Osteocyte (in vitro differentiated cells): Measurements from ENCODE around the gene NOS3. TPM values are rescaled to one million over a fixed set of nuclear protein-coding genes. Genes with fewer than 3 reads are reported as not detected.

Source experiments
- DNase-seq: peaks from one replicate; pipeline ENCODE4 v3.0.0; 2021; ENCODE audit warnings: mixed read lengths; ENCODE audit not compliant: unreplicated experiment; ENCODE audit errors: extremely low spot score
- H3K27ac Mint-ChIP-seq: one replicate; pipeline ENCODE4 v1.8.0; 2021; ENCODE audit warnings: mild to moderate bottlenecking, mixed read lengths; ENCODE audit not compliant: unreplicated experiment
- H3K27me3 Mint-ChIP-seq: one replicate; pipeline ENCODE4 v1.8.0; 2021; ENCODE audit warnings: mixed read lengths; ENCODE audit not compliant: unreplicated experiment
- H3K36me3 Mint-ChIP-seq: one replicate; pipeline ENCODE4 v1.8.0; 2021; ENCODE audit warnings: mixed read lengths; ENCODE audit not compliant: unreplicated experiment
- H3K4me1 Mint-ChIP-seq: one replicate; pipeline ENCODE4 v1.8.0; 2021; ENCODE audit warnings: mixed read lengths; ENCODE audit not compliant: unreplicated experiment
- H3K4me3 Mint-ChIP-seq: one replicate; pipeline ENCODE4 v1.8.0; 2021; ENCODE audit warnings: mild to moderate bottlenecking, moderate library complexity, mixed read lengths; ENCODE audit not compliant: unreplicated experiment
- H3K9me3 Mint-ChIP-seq: one replicate; pipeline ENCODE4 v1.8.0; 2021; ENCODE audit warnings: mixed read lengths; ENCODE audit not compliant: unreplicated experiment
- long read RNA-seq: library from polyadenylated mRNA; unstranded; transcript quantifications from one replicate; pipeline ENCODE4 v2.0.0, GENCODE V29; 2021
- total RNA-seq: library from RNA; stranded (reverse); gene quantifications from 2 replicates; pipeline ENCODE4 v1.2.1, GENCODE V29; 2021
- TF ChIP-seq, protein P1 (sequence below): fragments of 200-600 bp; sonication (generic); IDR thresholded peaks from 2 replicates; pipeline ENCODE4 v1.5.0; 2021; ENCODE audit warnings: antibody characterized with exemption, mild to moderate bottlenecking, moderate library complexity

The NOS3 gene
- 0.73 TPM in 1 of 2 replicates, not detected in the other for total RNA-seq
- long read RNA-seq: 0 reads

DNA sequence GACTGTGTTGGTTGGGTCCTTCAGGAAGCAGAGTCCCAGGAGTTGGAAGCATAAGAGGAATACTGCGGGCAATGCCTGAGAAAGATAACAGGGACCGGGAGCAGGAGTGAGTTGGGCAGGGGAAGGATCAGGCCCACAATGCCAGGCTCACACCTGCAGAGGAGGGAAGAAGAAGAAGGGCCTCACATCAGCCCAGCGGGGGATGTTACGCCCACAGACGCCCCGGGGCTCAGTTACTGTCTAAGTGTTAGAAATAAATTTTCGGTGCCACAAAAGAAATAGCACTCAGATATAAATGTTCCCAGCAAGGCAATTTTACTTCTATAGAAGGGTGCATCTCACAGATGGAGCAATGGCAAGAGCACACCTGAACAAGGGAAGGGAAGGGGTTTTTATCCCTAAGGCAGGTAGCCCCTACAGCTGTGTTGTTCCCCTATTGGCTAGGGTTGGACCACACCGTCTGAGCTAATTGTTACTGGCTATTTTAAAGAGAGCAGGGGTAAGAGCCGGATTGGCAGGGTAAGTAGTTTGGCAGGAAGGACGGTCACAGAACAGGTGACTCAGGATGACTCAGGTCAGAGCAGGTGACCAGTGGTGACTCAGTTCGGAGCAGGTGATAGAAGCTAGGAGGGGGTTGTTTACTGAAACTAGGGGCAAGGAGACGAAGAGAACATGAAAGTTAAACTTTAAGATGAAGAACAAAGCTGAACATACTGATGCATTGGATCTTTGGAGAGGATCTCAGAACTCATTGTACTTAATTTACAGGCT, at the start of gene NOS3:
TSS of gene NOS3 (plus strand) at position 602 of the 771 bp plus-strand sequence. CDS start 2,787 bp downstream, outside the sequence.
- Mint-ChIP-seq H3K4me1 (peaks cover 12% of the 10 kb centered on the region), H3K27ac (no peak within 1 kb of the TSS), H3K9me3 (peaks cover 8% of the 10 kb centered on the region), H3K36me3 (no peaks in the 10 kb centered on the region), H3K27me3 (peaks cover 2% of the 10 kb centered on the region), H3K4me3 (no peak within 1 kb of the TSS)
- no peak for DNase-seq
- TF ChIP-seq, protein P1, sequence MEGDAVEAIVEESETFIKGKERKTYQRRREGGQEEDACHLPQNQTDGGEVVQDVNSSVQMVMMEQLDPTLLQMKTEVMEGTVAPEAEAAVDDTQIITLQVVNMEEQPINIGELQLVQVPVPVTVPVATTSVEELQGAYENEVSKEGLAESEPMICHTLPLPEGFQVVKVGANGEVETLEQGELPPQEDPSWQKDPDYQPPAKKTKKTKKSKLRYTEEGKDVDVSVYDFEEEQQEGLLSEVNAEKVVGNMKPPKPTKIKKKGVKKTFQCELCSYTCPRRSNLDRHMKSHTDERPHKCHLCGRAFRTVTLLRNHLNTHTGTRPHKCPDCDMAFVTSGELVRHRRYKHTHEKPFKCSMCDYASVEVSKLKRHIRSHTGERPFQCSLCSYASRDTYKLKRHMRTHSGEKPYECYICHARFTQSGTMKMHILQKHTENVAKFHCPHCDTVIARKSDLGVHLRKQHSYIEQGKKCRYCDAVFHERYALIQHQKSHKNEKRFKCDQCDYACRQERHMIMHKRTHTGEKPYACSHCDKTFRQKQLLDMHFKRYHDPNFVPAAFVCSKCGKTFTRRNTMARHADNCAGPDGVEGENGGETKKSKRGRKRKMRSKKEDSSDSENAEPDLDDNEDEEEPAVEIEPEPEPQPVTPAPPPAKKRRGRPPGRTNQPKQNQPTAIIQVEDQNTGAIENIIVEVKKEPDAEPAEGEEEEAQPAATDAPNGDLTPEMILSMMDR: no peak

DNA sequence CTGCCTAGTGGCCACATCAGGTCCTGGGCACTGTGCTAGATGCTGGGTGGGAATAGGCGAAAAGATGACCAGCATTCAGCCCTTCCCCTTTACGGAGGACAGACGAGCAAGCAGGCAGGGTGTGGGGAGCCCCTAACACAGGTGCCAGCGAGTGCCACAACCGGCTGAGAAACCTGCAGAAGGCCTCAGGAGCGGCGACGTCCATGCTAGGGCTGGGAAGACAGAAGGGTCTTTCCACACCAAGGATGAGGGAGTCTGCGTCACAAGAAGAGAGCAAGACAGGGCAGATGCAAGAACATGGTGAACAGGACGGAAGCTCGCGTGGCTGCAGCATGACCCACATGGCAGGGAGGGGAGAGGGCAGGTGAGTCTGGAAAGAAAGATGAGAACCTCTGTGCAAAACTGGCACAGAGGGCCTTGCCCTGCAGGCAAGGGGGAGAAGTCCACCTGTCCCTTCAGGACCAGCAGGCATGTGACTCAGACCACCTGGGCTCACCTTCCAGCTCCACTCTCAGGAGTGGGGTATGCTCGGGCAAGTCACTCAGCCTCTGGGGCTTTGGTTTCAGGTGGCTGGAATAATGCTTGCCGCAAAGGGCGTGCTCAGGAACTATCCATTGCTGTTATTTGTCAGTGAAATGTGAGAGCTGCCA, 49.3 kb upstream of the NOS3 start:
- no peak for DNase-seq
- no peak overlapping the region for H3K27ac Mint-ChIP-seq
- no peaks in the 10 kb centered on the region for H3K4me1 Mint-ChIP-seq
- H3K9me3 Mint-ChIP-seq: no peaks in the 10 kb centered on the region
- no peaks in the 10 kb centered on the region for H3K36me3 Mint-ChIP-seq
- TF ChIP-seq, protein P1: no peak
- peaks cover 17% of the 10 kb centered on the region for H3K27me3 Mint-ChIP-seq
- no peak overlapping the region for H3K4me3 Mint-ChIP-seq

DNA sequence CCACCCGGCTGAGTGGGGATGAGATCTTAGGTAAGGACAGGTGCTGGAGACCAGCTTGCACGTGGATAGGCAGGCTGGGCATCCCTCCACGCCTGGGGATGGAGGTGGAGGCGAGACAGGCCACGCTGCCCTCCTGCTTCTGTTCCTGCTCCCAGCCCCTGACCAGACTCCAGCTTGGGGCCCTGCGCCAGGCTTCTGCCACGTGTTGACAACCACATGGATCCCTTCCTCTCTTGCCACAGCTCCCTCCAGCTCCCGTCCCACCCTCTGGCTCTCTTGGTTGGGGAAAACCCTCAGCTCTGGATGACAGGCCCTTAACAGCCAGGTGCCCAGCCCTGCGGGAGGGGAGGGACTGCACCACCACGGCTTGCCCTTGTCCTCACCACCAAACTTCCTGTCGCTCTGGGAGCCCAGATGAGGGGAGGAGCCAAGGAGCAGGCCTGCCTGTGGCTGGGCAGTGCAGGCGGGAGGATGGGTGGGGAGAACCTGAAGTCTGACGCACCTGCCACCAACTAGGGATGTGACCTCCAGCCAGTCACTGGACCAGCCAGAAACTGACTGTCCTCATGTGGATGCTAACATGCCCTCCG, 48.7 kb upstream of the NOS3 start:
- H3K9me3 Mint-ChIP-seq: no peaks in the 10 kb centered on the region
- no peak overlapping the region for H3K27ac Mint-ChIP-seq
- no peak overlapping the region for H3K4me3 Mint-ChIP-seq
- no peaks in the 10 kb centered on the region for H3K4me1 Mint-ChIP-seq
- H3K36me3 Mint-ChIP-seq: no peaks in the 10 kb centered on the region
- TF ChIP-seq, protein P1: no peak
- peaks cover 17% of the 10 kb centered on the region for H3K27me3 Mint-ChIP-seq
- no peak for DNase-seq

DNA sequence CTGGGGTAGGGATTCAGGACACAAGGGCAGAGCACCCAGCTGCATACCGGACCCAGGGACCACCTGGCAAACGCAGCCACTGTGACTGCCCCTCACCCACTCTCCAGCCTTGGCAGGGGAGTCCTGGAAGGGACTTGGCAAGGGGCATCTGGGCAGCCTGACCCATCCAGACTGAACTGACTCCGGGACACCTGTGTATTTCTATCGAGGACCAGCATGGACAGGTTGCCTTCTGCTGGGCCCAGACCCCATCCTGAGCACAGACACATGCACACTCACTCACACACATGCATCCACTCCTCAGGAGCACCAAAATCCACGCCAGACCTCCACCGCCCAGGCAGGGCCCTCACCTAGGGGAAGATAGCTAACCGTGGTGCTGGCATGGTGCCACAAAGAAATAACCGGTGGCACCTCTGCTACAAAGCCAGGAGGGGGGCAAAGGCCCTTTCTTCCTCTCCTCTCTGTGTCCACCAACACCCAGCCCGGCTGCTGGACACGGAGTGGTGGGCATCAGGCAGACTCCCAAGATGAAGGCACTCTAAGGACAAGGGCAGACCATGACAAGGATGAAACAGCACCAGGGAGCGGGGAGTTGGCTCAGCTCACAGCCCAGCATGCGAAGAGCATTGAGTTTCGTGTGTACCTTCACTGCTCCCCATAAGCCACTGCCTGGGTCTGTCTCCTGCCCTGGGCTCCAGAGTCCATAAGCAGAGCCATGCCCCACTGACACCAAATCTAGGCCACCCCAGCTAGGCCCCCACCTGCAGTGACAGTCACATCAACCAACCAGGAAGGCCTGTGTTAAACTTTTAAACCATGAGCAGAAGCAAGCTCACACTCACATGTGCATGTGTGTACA, 48.0 kb upstream of the NOS3 start:
- Mint-ChIP-seq H3K4me3 (no peak overlapping the region), H3K36me3 (no peaks in the 10 kb centered on the region), H3K4me1 (no peaks in the 10 kb centered on the region), H3K9me3 (no peaks in the 10 kb centered on the region), H3K27ac (no peak overlapping the region), H3K27me3 (peaks cover 13% of the 10 kb centered on the region)
- DNase-seq: no peak
- TF ChIP-seq, protein P1: no peak
